HEK293 (cell line): ENCODE measurements around the gene ACSBG1.

Experiments used
- YY1 ChIP-seq: fragments of 450-650 bp; formaldehyde crosslinking; IDR thresholded peaks from 2 replicates; pipeline ENCODE4 v1.5.1; 2018; ENCODE audit warnings: missing biosample characterization, missing genetic modification characterization
- ZFP37 ChIP-seq: fragments of 450-650 bp; formaldehyde crosslinking; IDR thresholded peaks from 2 replicates; pipeline ENCODE4 v1.5.1; 2016; ENCODE audit warnings: missing biosample characterization, missing genetic modification characterization

DNA sequence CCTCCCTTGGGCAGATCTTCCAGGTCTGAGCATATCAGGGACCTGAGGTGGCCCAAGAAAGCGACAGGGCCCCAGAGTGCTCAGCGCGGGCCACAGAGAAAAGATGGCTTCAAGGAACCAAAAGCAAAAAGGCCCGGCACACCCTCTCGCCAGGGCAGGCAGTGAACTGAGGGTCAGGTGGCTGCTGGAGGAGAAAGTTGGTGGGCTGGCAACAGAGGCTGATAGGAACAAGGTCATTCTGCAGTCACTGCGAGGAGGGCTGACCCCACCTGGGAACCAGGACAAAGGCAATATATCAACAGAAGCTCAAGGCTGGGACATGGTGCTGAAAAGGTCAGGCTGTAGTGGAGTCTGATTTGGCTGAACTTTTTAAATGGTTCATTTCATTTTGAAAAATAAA is 2.8 kb upstream of the ACSBG1 start:
- TF ChIP-seq ZFP37 (tag by site-specific recombination) (no peak), YY1 (no peak)
